Stimulated activated CD4-positive, alpha-beta T cell treated with anti-CD3 and anti-CD28 coated beads, TNF-alpha, amount 100 ng/mL, for 24 hours (primary cell): Measurements from ENCODE around the gene FAM162A.
A peak's percentile ranks its signal among the peaks of the same experiment; 100 is the strongest.

ENCODE experiments used
- DNase-seq, 3 experiments: peaks; one replicate each; pipeline ENCODE4 v3.0.0-alpha.2; 2020; ENCODE audit warnings: low read depth in 3 of 3

FAM162A gene

DNA sequence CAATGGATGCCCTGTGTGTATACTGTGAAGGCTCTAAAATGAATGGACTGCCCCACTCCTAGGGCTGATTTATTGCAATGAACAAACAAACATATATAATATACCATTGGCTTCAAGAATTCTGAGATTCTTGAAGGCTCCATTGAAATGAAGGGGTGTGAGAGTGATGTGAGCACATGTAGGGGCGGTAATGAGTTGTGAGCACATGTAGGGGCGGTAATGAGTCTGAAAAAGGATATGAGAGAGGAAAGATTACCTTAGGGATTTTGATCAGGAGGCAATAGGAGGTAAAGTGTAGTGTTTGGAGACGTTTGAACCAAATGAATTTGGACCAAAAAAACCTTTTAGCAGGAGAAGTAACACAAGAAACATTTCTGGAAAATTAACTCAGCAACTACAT lies 3.7 kb downstream of the FAM162A start:
- no peak for DNase-seq

DNA sequence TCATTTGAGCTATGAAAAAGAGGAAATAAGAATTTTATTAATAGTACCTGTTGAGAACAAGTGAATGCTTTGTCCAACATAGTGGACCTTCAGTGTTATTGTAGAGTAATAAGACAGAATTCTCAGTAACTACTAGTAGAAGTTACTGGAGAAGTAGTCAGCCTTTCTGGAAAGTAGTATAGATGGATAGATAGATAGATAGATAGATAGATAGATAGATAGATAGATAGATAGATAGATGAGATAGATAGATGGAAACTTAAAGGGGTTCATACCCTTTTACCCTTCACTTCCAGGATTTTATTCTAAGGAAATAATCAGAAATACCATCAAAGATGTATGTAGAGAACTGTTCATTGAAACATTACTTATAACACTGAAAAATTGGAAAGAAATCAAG lies 5.2 kb downstream of the FAM162A start:
- no peak for DNase-seq

DNA sequence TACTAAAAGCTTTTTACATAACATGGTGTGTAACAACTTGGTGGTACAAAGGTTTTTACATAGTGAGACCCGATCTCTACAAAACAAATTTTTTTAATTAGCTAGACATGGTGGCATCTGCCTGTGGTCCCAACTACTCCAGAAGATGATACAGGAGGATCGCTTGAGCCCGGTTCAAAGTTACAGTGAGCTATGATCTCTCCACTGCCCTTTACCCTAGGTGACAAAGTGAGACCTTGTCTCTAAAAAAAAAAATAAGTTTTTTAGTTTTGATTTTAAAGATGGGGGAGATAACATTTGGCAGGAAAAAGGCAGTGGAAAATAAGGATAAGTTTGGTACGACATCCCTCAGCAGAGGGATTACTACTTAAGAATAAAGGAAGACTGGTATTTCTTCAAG lies 5.9 kb downstream of the FAM162A start:
- no peak for DNase-seq

GRCh38 chr3:122390665-122391064 lies 6.7 kb downstream of the FAM162A start:
- DNase-seq: no peak

DNA sequence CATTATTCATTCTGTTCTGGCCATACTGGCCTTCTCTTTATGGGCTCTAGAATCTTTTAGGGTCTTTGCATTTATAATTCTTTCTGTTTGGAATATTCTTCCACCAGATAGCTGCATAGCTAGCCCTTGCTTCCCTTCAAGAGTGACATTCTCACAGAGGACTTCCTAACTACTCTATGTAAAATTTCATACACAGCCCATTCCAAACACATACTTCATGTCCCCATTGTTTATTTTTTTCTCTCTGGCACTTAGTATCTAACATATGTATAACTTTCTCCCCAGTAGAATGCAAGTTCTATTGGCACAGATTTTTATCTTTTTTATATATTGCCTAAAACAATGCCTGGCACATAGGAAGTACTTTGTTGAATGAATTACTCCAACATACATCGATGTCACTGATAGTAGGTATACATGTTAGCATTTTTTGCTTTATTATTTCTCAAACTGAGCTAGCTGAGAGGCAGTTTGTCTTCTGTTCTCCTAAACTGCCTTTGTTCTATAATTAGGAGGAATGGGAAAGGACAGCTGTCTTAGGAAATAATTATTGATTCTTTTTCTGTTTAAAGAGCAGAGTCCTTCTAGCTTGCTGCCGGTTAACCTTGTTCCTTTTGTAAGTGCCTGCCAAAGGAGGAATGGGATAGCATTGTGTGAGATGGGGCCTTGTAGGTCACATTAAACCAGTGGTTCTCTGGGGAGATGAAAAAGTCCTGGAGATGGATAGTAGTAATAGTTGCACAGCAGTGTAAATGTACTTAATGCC lies 7.9 kb downstream of the FAM162A start:
- no peak for DNase-seq

DNA sequence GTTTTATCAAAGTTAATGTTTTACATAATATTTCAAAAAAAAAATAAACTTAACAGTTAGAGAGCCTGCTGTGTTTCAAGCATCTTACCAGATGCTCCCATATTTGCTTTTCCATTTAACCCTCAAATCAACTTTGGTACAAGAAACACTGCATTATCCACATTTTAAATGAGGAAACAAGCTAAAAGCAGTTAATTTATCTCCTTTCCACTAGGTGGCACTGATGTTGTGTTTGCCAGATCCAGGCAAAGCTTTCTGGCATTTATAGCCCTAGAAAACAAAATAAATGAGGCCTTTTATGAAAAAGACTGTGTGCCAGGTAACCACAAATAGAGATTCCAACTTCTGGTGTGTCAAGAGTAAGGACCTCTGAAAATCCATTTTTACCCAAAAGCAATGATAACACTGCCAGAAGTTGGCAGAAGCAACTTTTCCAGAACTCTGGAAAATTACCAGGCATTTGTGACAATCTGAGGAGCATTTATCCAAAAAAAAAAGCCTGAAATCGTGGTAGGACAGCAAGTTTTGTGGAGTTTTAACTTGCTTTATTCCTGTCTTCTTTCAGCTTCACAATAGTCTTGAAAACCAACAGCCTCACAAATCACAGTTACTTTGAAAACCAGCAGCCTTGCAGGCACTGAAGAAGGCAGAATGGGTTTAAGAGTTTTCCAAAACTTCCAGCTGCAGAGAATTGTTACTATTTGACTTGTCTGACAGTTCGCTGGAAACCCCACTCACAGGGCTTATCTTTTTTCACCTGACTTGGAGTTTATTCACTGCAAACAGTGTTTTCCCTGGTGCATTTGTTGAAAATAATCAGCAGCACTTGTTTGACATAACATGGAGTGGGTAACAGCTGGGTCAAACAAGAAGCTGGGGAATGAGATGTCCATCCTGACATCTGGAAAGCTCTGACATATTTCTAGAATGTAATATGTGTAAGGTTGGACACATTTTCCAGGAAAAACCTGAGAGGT lies 9.2 kb downstream of the FAM162A start:
- no peak for DNase-seq

DNA sequence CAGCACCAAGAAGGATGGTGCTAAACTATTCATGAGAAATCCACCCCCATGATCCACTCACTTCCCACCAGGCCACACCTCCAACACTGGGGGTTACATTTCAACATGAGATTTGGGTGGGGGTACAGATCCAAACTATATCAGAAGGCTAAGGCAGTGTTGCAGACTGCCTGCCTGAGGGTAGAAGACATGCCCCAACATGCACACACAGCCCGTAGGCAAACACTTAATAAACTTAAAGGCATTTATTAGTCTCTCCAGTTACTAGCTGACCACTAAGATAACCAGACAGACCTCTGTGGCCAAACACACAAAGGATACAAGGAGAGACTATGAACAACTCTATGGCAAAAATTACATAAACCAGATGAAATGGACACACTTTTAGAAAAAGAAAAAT lies 10.2 kb downstream of the FAM162A start:
- DNase-seq: no peak

GRCh38 chr3:122395582-122395981 lies 11.6 kb downstream of the FAM162A start:
- no peak for DNase-seq

DNA sequence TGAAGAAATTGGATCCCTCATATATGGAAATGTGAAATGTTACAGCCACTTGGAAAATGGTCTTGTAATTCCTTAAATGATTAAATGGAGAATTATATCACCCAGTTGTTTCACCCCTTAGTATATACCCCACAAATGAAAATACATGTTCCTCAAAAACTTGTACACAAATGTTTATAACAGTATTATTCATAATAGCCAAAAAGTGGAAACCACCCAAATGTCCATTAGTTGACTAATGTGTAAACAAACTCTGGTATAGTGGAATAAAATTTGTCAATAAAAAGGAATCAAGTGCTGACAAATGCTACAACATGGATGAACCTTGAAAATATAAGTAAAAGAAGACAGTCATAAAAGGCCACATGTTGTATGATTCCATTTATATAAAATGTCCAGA lies 12.5 kb downstream of the FAM162A start:
- no peak for DNase-seq

GRCh38 chr3:122397201-122397600 lies 13.2 kb downstream of the FAM162A start:
- DNase-seq: no peak

- no peak for DNase-seq
Measured at GRCh38 chr3:122398920-122399319, 14.9 kb downstream of the FAM162A start.

- DNase-seq: no peak
Measured at GRCh38 chr3:122403489-122403888, 19.5 kb downstream of the FAM162A start.

DNA sequence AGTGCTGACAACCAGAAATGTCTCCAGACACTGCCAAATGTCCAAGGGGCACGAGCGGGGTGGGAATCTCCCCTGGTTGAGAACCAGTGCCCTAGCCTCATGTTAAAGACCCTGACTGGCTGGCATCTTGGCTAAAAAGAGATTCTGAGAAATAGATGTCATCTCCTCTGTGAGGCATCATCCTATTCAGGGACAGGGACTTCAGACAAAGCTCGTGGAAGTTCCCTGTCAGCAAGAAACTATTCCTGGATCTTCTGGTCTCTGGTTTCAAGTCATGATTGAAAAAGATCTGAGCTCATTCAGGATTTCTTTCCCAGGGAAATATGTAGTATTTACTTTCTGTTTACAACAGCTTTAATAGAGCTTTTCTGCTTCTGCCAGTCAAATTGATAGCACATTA lies 21.0 kb downstream of the FAM162A start:
- no peak for DNase-seq

GRCh38 chr3:122406198-122406597 lies 22.2 kb downstream of the FAM162A start:
- DNase-seq: no peak

GRCh38 chr3:122407946-122408345 lies 24.0 kb downstream of the FAM162A start:
- no peak for DNase-seq

GRCh38 chr3:122409446-122409845 lies 25.5 kb downstream of the FAM162A start:
- no peak for DNase-seq

- no peak for DNase-seq
Measured at GRCh38 chr3:122410111-122410510, 26.1 kb downstream of the FAM162A start.

- DNase-seq: no peak
Measured at GRCh38 chr3:122410639-122411038, 26.7 kb downstream of the FAM162A start.

- no peak for DNase-seq
Measured at GRCh38 chr3:122414391-122414790, 30.4 kb downstream of the FAM162A start.

DNA sequence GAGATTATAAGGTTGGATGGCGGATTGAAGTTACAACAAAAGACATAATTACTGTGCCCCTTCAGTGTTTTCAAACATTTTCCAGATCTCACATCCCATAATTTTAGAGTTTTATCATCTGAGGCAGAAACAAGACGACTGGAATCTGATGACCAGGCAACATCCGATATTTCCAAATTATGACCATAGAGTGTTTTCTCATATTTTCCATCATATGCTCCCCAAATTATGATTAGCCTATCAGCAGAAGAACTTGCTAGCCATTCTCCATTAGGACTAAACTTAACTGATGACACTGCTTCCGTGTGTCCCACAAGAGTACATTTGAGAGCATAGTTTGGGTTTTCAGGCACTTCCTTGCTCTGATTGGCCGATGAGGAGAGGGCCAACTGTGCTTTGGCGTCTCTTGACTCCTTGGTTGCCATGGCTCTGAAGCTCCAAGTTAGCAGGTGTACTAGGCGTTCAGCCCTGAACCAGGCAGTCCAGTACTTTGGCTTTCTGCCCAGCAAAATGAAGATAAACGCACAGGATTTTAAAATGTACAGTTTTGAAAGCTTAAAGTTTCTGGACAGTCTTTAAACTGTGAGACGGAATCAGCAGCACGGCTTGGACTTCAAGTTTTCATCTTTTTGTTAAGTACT lies 31.2 kb downstream of the FAM162A start:
- peak in 2 of 3 experiments; percentile 11 to 31 for DNase-seq

GRCh38 chr3:122415762-122416654 lies 32.0 kb downstream of the FAM162A start, which contains the start of gene WDR5B:
TSS of gene WDR5B (minus strand) at chr3:122416062. CDS start at chr3:122415528, 534 bp downstream.
- peak; percentile 96 to 99 (median 96) for DNase-seq
